ENCODE data around the gene RALGAPA1. TPM values are rescaled to one million over a fixed set of nuclear protein-coding genes. Genes with fewer than 3 reads are reported as not detected.
"Not testable (repeated sequence)": the region's sequence is repeated elsewhere in the genome, so short reads cannot be mapped to it uniquely, and the experiment has no call there.

RALGAPA1 gene
- total RNA-seq, 1 donor from 2014 or later = 40.3 TPM

DNA sequence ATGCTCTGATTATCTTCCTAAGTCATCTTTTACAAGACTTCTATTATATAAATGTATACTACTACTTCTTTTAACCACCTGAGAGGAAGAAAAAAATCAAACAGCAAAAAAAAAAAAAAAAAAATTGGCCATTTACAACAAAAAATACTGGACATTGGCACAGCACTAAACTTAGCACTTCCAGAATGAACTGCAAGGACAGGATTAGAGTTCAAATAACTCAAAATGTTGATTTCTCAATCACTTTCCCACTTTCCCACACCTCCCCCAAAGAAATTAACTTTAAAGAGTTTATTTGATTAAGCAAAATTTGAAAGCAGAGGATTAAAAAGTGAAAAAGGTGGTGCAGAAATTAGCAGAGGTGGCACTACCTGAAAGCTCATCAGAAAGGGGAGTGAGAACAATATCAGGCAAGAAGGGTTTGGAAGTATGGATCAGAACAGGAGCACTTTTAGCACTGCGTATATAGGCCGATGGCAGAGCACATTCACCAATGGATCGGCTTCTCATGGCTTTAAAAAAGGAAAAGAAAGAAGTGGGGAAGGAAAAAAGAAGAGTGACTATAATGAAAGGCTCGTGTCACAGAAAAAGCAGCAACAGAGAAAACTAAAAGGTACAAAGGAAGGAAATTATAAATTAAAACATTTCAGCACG is 109.2 kb downstream of the RALGAPA1 start:
- H3K27me3 Mint-ChIP-seq (ENCODE audit: insufficient read depth) = no peaks in the 10 kb centered on the region
- H3K9me3 Mint-ChIP-seq = no peaks in the 10 kb centered on the region
- H3K36me3 Mint-ChIP-seq (ENCODE audit: low read depth) = peaks cover 5% of the 10 kb centered on the region
- intact Hi-C loops (cut with micrococcal nuclease) = no loop called here
- no peak overlapping the region for H3K27ac Mint-ChIP-seq
- H3K4me3 Mint-ChIP-seq = no peak overlapping the region
- no peak for DNase-seq (ENCODE audit: low spot score)
- peaks cover 14% of the 10 kb centered on the region for H3K4me1 Mint-ChIP-seq (ENCODE audit: low read depth)

DNA sequence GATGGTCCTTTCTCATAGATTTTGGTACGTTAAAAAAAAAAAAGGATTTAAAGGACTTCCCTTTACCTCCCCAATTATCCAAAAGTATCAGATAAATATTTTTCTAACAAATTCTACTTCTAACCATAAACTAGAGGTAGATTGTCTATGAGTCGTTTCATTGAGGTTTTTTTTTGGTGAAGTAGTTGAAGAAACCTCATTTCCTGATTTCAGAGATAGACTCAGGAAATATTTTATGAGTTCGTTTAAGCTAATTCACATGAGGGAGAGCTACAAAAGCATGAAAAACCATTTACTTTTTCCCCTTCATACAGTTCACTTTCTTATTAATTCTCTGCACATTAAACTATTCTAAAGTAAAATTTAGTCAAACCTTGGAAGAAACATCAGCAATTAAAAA is 112.5 kb downstream of the RALGAPA1 start:
- no peaks in the 10 kb centered on the region for H3K9me3 Mint-ChIP-seq
- no peak overlapping the region for H3K4me3 Mint-ChIP-seq
- peaks cover 5% of the 10 kb centered on the region for H3K36me3 Mint-ChIP-seq (ENCODE audit: low read depth)
- peaks cover 14% of the 10 kb centered on the region for H3K4me1 Mint-ChIP-seq (ENCODE audit: low read depth)
- intact Hi-C loops (cut with micrococcal nuclease) = no loop called here
- no peaks in the 10 kb centered on the region for H3K27me3 Mint-ChIP-seq (ENCODE audit: insufficient read depth)
- no peak overlapping the region for H3K27ac Mint-ChIP-seq
- DNase-seq (ENCODE audit: low spot score) = no peak

DNA sequence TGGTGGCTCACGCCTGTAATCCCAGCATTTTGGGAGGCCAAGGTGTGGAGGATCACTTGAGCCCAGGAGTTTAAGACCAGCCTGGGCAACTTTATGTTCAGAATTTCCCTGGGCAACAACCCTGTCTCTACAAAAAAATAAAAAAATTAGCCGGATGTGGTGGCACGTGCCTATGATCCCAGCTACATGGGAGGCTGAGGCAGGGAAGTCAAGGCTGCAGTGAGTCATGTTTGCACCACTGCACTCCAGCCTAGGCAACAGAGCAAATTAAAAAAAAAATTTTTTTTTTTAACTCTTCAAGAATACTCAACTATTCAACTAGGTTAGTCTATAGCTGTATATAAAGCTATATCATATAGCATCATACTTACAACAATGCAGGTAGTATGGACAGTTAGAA is 113.0 kb downstream of the RALGAPA1 start:
- no peak overlapping the region for H3K27ac Mint-ChIP-seq
- peaks cover 14% of the 10 kb centered on the region for H3K4me1 Mint-ChIP-seq (ENCODE audit: low read depth)
- peaks cover 3% of the 10 kb centered on the region for H3K36me3 Mint-ChIP-seq (ENCODE audit: low read depth)
- intact Hi-C loops (cut with micrococcal nuclease) = no loop called here
- no peaks in the 10 kb centered on the region for H3K9me3 Mint-ChIP-seq
- H3K4me3 Mint-ChIP-seq = no peak overlapping the region
- H3K27me3 Mint-ChIP-seq (ENCODE audit: insufficient read depth) = no peaks in the 10 kb centered on the region
- DNase-seq (ENCODE audit: low spot score) = no peak

DNA sequence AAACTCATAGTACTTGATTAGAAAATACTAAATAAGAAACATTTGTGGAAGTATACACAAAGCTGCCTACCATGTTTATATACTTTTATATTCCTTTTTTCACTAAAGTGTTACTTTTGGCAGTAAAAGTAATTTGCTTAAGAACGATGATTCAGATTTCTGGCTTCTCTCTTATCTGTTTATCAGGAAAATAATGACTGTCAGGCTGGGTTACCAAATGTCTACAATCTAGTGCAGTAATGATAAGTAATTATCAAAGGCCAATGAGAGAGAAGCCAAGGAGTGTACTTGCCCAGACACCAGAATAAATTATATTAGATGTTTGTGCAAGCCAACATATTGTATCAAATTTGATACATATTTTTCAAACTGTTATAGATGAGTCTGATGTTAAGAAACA is 113.4 kb downstream of the RALGAPA1 start:
- H3K4me1 Mint-ChIP-seq (ENCODE audit: low read depth) = peaks cover 14% of the 10 kb centered on the region
- no peak overlapping the region for H3K27ac Mint-ChIP-seq
- intact Hi-C loops (cut with micrococcal nuclease) = no loop called here
- DNase-seq (ENCODE audit: low spot score) = no peak
- no peak overlapping the region for H3K4me3 Mint-ChIP-seq
- peaks cover 3% of the 10 kb centered on the region for H3K36me3 Mint-ChIP-seq (ENCODE audit: low read depth)
- H3K9me3 Mint-ChIP-seq = no peaks in the 10 kb centered on the region
- no peaks in the 10 kb centered on the region for H3K27me3 Mint-ChIP-seq (ENCODE audit: insufficient read depth)

DNA sequence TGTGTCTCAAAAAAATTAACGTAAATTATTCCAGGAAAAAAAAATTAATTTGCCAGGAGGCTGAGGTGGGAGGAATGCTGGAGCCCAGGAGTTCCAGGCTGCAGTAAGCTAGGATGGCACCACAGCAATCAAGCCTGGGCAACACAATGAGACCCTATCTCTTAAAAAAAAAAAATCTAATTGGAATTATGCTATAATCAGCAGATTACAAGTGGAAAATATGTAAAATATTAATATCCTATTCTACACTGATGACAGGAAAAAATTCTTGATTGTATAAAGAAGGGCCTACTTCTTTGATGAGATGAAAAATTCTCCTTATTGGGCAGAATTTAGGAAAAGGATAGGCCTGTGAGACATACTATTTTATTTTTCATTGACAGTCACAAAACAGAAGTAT is 114.0 kb downstream of the RALGAPA1 start:
- DNase-seq (ENCODE audit: low spot score) = no peak
- Mint-ChIP-seq H3K27me3 (ENCODE audit: insufficient read depth) (no peaks in the 10 kb centered on the region), H3K9me3 (no peaks in the 10 kb centered on the region), H3K36me3 (ENCODE audit: low read depth) (peaks cover 3% of the 10 kb centered on the region), H3K4me1 (ENCODE audit: low read depth) (peaks cover 14% of the 10 kb centered on the region), H3K27ac (no peak overlapping the region), H3K4me3 (no peak overlapping the region)
- intact Hi-C loops (cut with micrococcal nuclease) = no loop called here

DNA sequence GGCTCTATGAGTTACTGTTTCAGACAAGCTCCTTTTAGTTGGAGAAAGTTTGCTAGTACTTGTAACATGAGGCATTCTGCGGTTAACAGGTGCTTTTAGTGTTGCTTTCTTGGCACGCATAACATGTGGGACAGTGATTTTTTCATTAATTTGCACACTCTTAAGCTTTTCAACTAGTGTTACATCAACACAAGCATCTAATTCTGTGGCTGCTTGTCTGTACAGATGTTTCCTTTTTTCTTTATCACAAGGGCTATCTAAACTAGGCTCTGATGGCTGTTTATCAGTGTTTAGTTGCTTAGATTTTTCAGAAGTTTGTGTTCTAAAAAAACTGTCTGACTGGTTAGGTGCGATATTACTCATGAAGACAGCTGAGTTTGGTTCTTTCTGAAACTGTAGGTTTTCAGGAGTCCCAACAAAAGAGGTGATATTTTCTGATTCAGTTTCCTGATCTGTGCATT is 120.1 kb downstream of the RALGAPA1 start:
- H3K36me3 Mint-ChIP-seq (ENCODE audit: low read depth) = peaks cover 8% of the 10 kb centered on the region
- H3K4me1 Mint-ChIP-seq (ENCODE audit: low read depth) = peaks cover 21% of the 10 kb centered on the region
- H3K27ac Mint-ChIP-seq = peak overlapping the region; percentile 79
- DNase-seq (ENCODE audit: low spot score) = no peak
- H3K4me3 Mint-ChIP-seq = no peak overlapping the region
- no peaks in the 10 kb centered on the region for H3K9me3 Mint-ChIP-seq
- no peaks in the 10 kb centered on the region for H3K27me3 Mint-ChIP-seq (ENCODE audit: insufficient read depth)
- intact Hi-C loops (cut with micrococcal nuclease) = loop anchor here (1.0 to 10.0 kb wide), 4 partner anchors 53 to 457 kb away; partner anchors contain the start of gene RALGAPA1

DNA sequence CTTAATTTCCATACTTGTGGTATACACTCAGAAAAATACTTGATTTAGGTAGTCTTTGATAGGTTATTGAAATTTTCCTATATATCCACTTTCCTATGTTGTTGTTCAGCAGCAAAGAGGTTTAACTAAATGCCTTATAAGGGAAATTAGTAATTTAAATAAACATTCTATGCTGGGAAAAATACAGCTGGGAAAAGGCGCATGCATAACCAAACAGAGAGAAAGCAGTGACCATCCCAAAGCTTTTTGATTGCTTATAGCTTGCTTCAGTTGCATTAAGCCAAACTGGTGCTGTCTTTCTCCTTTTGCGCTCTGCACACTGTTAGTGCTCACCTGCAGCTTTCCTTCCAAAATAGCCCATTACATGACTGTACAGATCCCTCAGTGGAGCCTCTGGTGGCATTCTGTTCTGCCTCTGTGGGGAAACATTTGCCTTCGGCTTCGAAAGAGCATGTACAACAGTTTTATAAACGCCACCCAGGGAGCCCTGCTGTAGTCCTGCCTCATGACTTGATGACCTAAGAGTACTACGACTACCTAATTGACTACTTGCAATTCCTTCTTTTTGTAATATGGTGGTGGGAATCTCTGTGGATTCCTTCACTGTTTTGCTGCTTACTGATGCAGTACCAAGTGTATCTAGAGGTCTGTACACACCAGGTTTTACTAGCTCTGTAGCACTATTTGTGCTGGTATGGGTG is 120.8 kb downstream of the RALGAPA1 start:
- Mint-ChIP-seq H3K27ac (no peak overlapping the region), H3K9me3 (no peaks in the 10 kb centered on the region), H3K36me3 (ENCODE audit: low read depth) (peaks cover 8% of the 10 kb centered on the region)

DNA sequence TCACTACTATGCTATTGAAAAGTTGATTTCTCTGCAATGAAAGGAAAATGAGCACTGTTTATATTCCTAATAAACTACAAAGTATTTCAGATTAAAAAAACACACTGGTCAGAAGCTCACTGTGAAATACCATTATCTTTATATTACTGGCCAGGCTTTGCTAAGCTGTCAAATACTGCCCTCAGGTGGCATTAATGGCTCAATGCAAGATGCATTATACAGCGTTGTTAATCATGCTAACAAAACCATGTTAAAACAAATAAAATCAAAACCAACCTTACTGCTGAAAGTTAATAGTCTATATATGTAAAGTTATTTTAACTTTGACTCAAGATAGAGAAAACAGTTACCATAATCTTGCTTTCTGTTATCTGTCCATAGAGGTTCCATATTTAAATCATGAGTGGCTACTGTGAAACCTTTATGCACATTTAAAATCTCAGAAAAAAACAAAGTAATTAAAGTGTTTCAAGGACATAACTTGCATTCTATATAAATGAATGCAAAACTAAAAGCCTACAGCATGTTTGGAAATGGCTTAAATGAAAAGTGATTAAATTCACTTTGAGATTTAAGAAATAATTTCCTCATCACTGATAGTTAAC is 121.7 kb downstream of the RALGAPA1 start:
- H3K27me3 Mint-ChIP-seq (ENCODE audit: insufficient read depth) = no peaks in the 10 kb centered on the region
- no peak overlapping the region for H3K27ac Mint-ChIP-seq
- DNase-seq (ENCODE audit: low spot score) = no peak
- H3K9me3 Mint-ChIP-seq = no peaks in the 10 kb centered on the region
- peaks cover 25% of the 10 kb centered on the region for H3K4me1 Mint-ChIP-seq (ENCODE audit: low read depth)
- H3K36me3 Mint-ChIP-seq (ENCODE audit: low read depth) = peaks cover 8% of the 10 kb centered on the region
- intact Hi-C loops (cut with micrococcal nuclease) = loop anchor here (1.0 to 10.0 kb wide), 7 partner anchors 153 to 547 kb away; partner anchors contain the start of gene INSM2
- no peak overlapping the region for H3K4me3 Mint-ChIP-seq

More for the DNA sequence above, 120.8 kb downstream of the RALGAPA1 start:
- Mint-ChIP-seq H3K27me3 (ENCODE audit: insufficient read depth) (no peaks in the 10 kb centered on the region), H3K4me3 (no peak overlapping the region), H3K4me1 (ENCODE audit: low read depth) (peaks cover 25% of the 10 kb centered on the region)
- no peak for DNase-seq (ENCODE audit: low spot score)
- intact Hi-C loops (cut with micrococcal nuclease) = loop anchor here (2.0 to 10.0 kb wide), 3 partner anchors 121 to 456 kb away; partner anchors contain the start of gene RALGAPA1

DNA sequence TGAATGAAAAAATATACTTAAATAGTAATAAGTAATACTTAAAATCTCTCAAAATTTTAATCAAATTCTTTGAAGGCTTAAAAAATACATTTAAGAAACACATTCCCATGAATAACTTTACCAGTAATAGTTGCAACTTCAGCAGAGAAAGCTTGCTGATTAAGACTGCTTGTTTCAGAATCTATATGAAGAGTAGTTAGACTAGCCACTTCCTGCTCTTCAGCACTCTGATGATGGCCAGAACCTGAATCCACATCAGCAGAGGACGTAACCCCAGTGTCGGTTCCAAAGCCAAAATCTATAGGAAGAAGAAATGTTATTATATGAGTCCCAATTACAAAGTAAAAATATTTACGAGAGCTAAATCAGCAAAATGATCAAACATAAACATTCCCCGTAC is 125.4 kb downstream of the RALGAPA1 start:
- peaks cover 11% of the 10 kb centered on the region for H3K36me3 Mint-ChIP-seq (ENCODE audit: low read depth)
- intact Hi-C loops (cut with micrococcal nuclease) = loop anchor here (10.0 kb wide), 1 partner anchor 399 kb away; no protein-coding TSS in a partner anchor
- not testable (repeated sequence) for H3K4me3 Mint-ChIP-seq; H3K9me3 Mint-ChIP-seq; H3K27ac Mint-ChIP-seq; H3K27me3 Mint-ChIP-seq (ENCODE audit: insufficient read depth); DNase-seq (ENCODE audit: low spot score)
- peaks cover 14% of the 10 kb centered on the region for H3K4me1 Mint-ChIP-seq (ENCODE audit: low read depth)

DNA sequence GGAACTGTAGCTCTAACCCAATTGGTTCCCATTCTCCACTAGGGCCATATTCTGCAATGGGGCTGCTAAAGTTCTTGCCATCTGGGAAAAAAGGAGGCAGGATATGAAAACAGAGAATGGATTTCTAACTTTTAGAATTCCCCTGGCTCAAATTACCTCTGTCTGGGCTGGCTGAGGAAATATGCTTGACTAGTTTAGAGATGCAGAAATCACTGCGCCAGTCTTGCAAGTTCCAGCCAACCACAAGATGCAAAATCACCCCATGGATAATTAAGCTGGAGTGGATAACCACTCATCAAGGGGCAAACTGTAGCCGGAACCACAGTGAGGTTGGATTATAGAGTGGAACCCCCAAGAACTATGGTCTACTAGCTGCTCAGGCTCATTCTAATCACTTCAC is 126.3 kb downstream of the RALGAPA1 start:
- no peak for DNase-seq (ENCODE audit: low spot score)
- peaks cover 11% of the 10 kb centered on the region for H3K36me3 Mint-ChIP-seq (ENCODE audit: low read depth)
- H3K4me1 Mint-ChIP-seq (ENCODE audit: low read depth) = peaks cover 11% of the 10 kb centered on the region
- H3K4me3 Mint-ChIP-seq = no peak overlapping the region
- no peaks in the 10 kb centered on the region for H3K27me3 Mint-ChIP-seq (ENCODE audit: insufficient read depth)
- H3K9me3 Mint-ChIP-seq = no peaks in the 10 kb centered on the region
- no peak overlapping the region for H3K27ac Mint-ChIP-seq
- intact Hi-C loops (cut with micrococcal nuclease) = loop anchor here (10.0 kb wide), 1 partner anchor 398 kb away; no protein-coding TSS in a partner anchor

DNA sequence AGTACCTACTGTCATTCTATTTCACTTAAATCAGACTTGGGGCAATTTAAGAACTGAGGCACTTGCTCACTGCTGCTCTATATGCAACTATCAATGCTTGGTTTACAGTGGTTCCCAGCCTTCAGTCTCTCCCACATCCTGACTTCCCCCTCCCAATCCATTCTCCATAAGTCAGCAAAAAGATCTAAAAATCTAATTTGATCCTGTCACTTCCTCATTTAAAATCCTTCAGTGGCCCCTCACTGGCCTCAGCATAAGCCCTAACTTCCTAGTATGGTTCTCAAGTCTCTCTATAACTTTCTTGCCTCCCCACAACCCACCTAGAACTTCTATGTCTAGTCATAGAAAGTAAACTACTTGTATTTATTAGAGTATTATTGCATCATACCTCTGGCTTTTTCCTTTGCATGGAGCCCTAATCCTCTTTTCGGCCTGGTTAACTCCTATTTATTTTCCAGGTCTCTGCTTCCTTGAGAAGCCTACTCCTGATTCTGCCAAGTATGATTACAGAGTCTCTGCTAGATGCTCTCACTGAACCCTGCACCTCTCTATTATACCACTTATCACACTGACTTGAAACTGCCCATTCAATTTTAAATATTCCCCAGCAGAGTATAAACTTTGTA is 130.6 kb downstream of the RALGAPA1 start:
- Mint-ChIP-seq H3K9me3 (no peaks in the 10 kb centered on the region), H3K4me3 (no peak overlapping the region), H3K4me1 (ENCODE audit: low read depth) (no peaks in the 10 kb centered on the region), H3K36me3 (ENCODE audit: low read depth) (peaks cover 10% of the 10 kb centered on the region), H3K27ac (no peak overlapping the region), H3K27me3 (ENCODE audit: insufficient read depth) (no peaks in the 10 kb centered on the region)
- no peak for DNase-seq (ENCODE audit: low spot score)
- intact Hi-C loops (cut with micrococcal nuclease) = no loop called here

DNA sequence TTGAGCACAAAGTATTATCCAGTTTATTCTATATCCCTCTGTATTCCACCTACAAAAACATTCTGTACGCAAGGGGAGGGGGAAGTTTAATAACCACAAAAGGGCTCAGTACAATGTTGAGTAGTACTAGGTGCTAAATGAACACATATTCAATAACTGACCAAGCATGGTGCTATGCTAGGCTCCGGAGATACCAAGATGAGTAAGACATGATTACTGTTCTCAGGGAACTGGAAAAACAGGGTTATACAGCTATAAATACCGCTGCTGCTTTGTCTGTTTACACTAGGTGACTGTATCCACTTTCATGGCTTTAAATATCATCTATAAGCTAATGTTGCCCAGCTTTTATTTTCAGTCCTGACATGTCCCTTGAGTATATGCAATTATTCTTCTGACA is 139.3 kb downstream of the RALGAPA1 start:
- H3K9me3 Mint-ChIP-seq = no peaks in the 10 kb centered on the region
- H3K4me1 Mint-ChIP-seq (ENCODE audit: low read depth) = no peaks in the 10 kb centered on the region
- peaks cover 17% of the 10 kb centered on the region for H3K36me3 Mint-ChIP-seq (ENCODE audit: low read depth)
- no peak overlapping the region for H3K27ac Mint-ChIP-seq
- no peaks in the 10 kb centered on the region for H3K27me3 Mint-ChIP-seq (ENCODE audit: insufficient read depth)
- no peak for DNase-seq (ENCODE audit: low spot score)
- intact Hi-C loops (cut with micrococcal nuclease) = no loop called here
- H3K4me3 Mint-ChIP-seq = no peak overlapping the region
